K562 (cell line): ENCODE measurements around the gene DNMT1. TPM values are rescaled to one million over a fixed set of nuclear protein-coding genes. Genes with fewer than 3 reads are reported as not detected.

Source experiments
- CBX1 ChIP-seq: sonication (generic); IDR thresholded peaks from 2 replicates; pipeline ENCODE4 v1.6.1; 2016; ENCODE audit warnings: antibody characterized with exemption, low read depth, mild to moderate bottlenecking
- HCFC1 ChIP-seq: IDR thresholded peaks from 2 replicates; pipeline ENCODE4 v1.6.1; 2012; ENCODE audit warnings: low read depth, low read length, improper control_type of control experiment
- KDM5B ChIP-seq: fragments of 200-600 bp; sonication (generic); IDR thresholded peaks from 2 replicates; pipeline ENCODE4 v1.6.1; 2012; ENCODE audit warnings: low read depth, mild to moderate bottlenecking, moderate library complexity, low read length, control low read depth, inconsistent platforms; ENCODE audit not compliant: insufficient replicate concordance
- MYNN ChIP-seq, 2 experiments: sonication (generic); formaldehyde crosslinking in 1 of 2; IDR thresholded peaks; 2 replicates each; pipeline versions ENCODE4 v1.5.0 to v1.6.1; 2016 to 2020; ENCODE audit warnings: antibody characterized with exemption in 1 of 2, missing genetic modification reagents in 1 of 2
- NFE2 ChIP-seq: IDR thresholded peaks from 2 replicates; pipeline ENCODE4 v1.6.1; 2014; ENCODE audit warnings: antibody characterized with exemption, low read depth
- POLR2A ChIP-seq: fragments of 450-650 bp; conservative IDR thresholded peaks from 2 replicates; pipeline ENCODE4 v1.6.1; 2016
- POLR2AphosphoS2 ChIP-seq: IDR thresholded peaks from 2 replicates; pipeline ENCODE4 v1.6.1; 2012; ENCODE audit warnings: low read length, improper control_type of control experiment
- RBFOX2 ChIP-seq: fragments of 200-400 bp; formaldehyde crosslinking; IDR thresholded peaks from 2 replicates; pipeline ENCODE4 v1.6.1; 2017; ENCODE audit warnings: low read depth, mild to moderate bottlenecking, low read length, moderate library complexity
- SPI1 ChIP-seq: IDR thresholded peaks from 2 replicates; pipeline ENCODE4 v1.6.1; 2011; ENCODE audit warnings: low read depth, low read length, control low read depth, borderline replicate concordance
- TAF15 ChIP-seq: fragments of 200-400 bp; formaldehyde crosslinking; IDR thresholded peaks from 2 replicates; pipeline ENCODE4 v1.6.1; 2017; ENCODE audit warnings: mild to moderate bottlenecking, low read depth, low read length, moderate library complexity
- ZNF551 ChIP-seq: fragments of 250-450 bp; sonication (Bioruptor Pico); IDR thresholded peaks from 2 replicates; pipeline ENCODE4 v1.5.0; 2021; ENCODE audit warnings: mild to moderate bottlenecking, moderate library complexity
- polyA plus RNA-seq, 8 experiments: library from polyadenylated mRNA; depleted of rRNA in 4 of 8; stranded (reverse) in 5 of 8; unstranded in 3 of 8; fragments of >200 nt; fragmentation: Nextera tagmentation in 2 of 8; fragmentation: Illumina TruSeq in 1 of 8; extraction: Ambion mirVana in 2 of 8; extraction: Trizol in 1 of 8; gene quantifications; 2 replicates each; pipeline versions ENCODE4 v1.2.1 to v1.2.3, GENCODE V29; 2011 to 2014; ENCODE audit warnings: inconsistent platforms in 1 of 8, missing spikeins in 1 of 8
- total RNA-seq, 7 experiments: library from RNA; depleted of rRNA in 6 of 7; stranded (reverse); fragments of >200 nt in 6 of 7; fragmentation: Illumina TruSeq in 2 of 7; extraction: Trizol in 2 of 7; gene quantifications; 2 replicates each; pipeline versions ENCODE4 v1.2.1 to v1.2.3, GENCODE V29; 2011 to 2021; ENCODE audit warnings: low replicate concordance in 1 of 7
- TF ChIP-seq, protein P1 (sequence below), 3 experiments: fragments of 200-800 bp in 1 of 3; sonication (Bioruptor generic) in 1 of 3; sonication (generic) in 1 of 3; formaldehyde crosslinking in 1 of 3; IDR thresholded peaks; 2 replicates each; pipeline versions ENCODE4 v1.6.1 to v1.8.0; 2016 to 2022; ENCODE audit warnings: mild to moderate bottlenecking in 2 of 3, missing compliant biosample characterization in 2 of 3, missing genetic modification characterization in 2 of 3, missing genetic modification reagents in 1 of 3
- TF ChIP-seq, protein P2 (sequence below): sonication (generic); formaldehyde crosslinking; IDR thresholded peaks from 2 replicates; pipeline ENCODE4 v1.4.0; 2020; ENCODE audit warnings: mild to moderate bottlenecking, missing genetic modification reagents
- TF ChIP-seq, protein P3 (sequence below): fragments of 450-650 bp; IDR thresholded peaks from 2 replicates; pipeline ENCODE4 v1.7.1; 2018; ENCODE audit warnings: mild to moderate bottlenecking, low read depth; ENCODE audit not compliant: partially characterized antibody

DNMT1 gene
- total and polyA plus RNA-seq, 9 of the 15 experiments (the other 6 are each of a cell fraction or from before 2014, with no cell fraction given): 80.1 to 271 (median 121) TPM

DNA sequence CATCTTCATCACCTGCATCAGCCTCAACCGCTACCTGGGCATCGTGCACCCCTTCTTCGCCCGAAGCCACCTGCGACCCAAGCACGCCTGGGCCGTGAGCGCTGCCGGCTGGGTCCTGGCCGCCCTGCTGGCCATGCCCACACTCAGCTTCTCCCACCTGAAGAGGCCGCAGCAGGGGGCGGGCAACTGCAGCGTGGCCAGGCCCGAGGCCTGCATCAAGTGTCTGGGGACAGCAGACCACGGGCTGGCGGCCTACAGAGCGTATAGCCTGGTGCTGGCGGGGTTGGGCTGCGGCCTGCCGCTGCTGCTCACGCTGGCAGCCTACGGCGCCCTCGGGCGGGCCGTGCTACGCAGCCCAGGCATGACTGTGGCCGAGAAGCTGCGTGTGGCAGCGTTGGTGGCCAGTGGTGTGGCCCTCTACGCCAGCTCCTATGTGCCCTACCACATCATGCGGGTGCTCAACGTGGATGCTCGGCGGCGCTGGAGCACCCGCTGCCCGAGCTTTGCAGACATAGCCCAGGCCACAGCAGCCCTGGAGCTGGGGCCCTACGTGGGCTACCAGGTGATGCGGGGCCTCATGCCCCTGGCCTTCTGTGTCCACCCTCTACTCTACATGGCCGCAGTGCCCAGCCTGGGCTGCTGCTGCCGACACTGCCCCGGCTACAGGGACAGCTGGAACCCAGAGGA lies 80.6 kb downstream of the DNMT1 start (continued):
- TF ChIP-seq MYNN (IDR thresholded peaks at IDR 0.05) (0 out of 2 replicates have a peak, but pooled peaks have one; percentile 6), MYNN (CRISPR knock-in tag; IDR thresholded peaks at IDR 0.05) (no peak), ZNF551 (no peak), RBFOX2 (peak; percentile 17), TAF15 (peak; percentile 86; the same call in 1 of the 2 replicates), HCFC1 (no peak), POLR2A (peak; percentile 82), POLR2AphosphoS2 (peak; percentile 20; the same call in 1 of the 2 replicates), CBX1 (0 out of 2 replicates have a peak, but pooled peaks have one; percentile 31), SPI1 (no peak), KDM5B (peak; percentile 24), NFE2 (no peak)
- TF ChIP-seq, protein P1, sequence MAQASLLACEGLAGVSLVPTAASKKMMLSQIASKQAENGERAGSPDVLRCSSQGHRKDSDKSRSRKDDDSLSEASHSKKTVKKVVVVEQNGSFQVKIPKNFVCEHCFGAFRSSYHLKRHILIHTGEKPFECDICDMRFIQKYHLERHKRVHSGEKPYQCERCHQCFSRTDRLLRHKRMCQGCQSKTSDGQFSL (CRISPR knock-in tag; IDR thresholded peaks at IDR 0.05): 0 out of 2 replicates have a peak, but pooled peaks have one; percentile 13
- TF ChIP-seq, protein P1 (tag; IDR thresholded peaks at IDR 0.05): no peak
- TF ChIP-seq, protein P2, sequence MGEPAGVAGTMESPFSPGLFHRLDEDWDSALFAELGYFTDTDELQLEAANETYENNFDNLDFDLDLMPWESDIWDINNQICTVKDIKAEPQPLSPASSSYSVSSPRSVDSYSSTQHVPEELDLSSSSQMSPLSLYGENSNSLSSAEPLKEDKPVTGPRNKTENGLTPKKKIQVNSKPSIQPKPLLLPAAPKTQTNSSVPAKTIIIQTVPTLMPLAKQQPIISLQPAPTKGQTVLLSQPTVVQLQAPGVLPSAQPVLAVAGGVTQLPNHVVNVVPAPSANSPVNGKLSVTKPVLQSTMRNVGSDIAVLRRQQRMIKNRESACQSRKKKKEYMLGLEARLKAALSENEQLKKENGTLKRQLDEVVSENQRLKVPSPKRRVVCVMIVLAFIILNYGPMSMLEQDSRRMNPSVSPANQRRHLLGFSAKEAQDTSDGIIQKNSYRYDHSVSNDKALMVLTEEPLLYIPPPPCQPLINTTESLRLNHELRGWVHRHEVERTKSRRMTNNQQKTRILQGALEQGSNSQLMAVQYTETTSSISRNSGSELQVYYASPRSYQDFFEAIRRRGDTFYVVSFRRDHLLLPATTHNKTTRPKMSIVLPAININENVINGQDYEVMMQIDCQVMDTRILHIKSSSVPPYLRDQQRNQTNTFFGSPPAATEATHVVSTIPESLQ: no peak
- TF ChIP-seq, protein P3, sequence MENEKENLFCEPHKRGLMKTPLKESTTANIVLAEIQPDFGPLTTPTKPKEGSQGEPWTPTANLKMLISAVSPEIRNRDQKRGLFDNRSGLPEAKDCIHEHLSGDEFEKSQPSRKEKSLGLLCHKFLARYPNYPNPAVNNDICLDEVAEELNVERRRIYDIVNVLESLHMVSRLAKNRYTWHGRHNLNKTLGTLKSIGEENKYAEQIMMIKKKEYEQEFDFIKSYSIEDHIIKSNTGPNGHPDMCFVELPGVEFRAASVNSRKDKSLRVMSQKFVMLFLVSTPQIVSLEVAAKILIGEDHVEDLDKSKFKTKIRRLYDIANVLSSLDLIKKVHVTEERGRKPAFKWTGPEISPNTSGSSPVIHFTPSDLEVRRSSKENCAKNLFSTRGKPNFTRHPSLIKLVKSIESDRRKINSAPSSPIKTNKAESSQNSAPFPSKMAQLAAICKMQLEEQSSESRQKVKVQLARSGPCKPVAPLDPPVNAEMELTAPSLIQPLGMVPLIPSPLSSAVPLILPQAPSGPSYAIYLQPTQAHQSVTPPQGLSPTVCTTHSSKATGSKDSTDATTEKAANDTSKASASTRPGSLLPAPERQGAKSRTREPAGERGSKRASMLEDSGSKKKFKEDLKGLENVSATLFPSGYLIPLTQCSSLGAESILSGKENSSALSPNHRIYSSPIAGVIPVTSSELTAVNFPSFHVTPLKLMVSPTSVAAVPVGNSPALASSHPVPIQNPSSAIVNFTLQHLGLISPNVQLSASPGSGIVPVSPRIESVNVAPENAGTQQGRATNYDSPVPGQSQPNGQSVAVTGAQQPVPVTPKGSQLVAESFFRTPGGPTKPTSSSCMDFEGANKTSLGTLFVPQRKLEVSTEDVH: no peak
